Medulla oblongata (tissue), 1 donor: ENCODE data around the gene SKOR2.

Experiments
- DNase-seq: peaks from one replicate; pipeline ENCODE4 v3.0.0-alpha.2; 2015; ENCODE audit errors: extremely low spot score

The SKOR2 gene

GRCh38 chr18:47251289-47252120, at the start of gene SKOR2:
TSS of gene SKOR2 (minus strand) at chr18:47251660. CDS start at chr18:47249183, 2,477 bp downstream.
- DNase-seq = no peak

GRCh38 chr18:47296462-47296861, 45.0 kb upstream of the SKOR2 start:
- no peak for DNase-seq

GRCh38 chr18:47294801-47295200, 43.3 kb upstream of the SKOR2 start:
- DNase-seq = no peak

- DNase-seq = no peak
These were observed 37.3 kb upstream of the SKOR2 start for GRCh38 chr18:47288741-47289140.

GRCh38 chr18:47287911-47288585, 36.6 kb upstream of the SKOR2 start:
- peak; percentile 32 for DNase-seq

GRCh38 chr18:47286776-47287410, 35.4 kb upstream of the SKOR2 start:
- DNase-seq = no peak

- DNase-seq = no peak
These were observed 34.0 kb upstream of the SKOR2 start for GRCh38 chr18:47285456-47285855.

- no peak for DNase-seq
These were observed 33.4 kb upstream of the SKOR2 start for GRCh38 chr18:47284721-47285395.

- DNase-seq = no peak
These were observed 32.0 kb upstream of the SKOR2 start for GRCh38 chr18:47283476-47283875.

GRCh38 chr18:47280121-47280520, 28.7 kb upstream of the SKOR2 start:
- DNase-seq = no peak

- no peak for DNase-seq
These were observed 23.5 kb upstream of the SKOR2 start for GRCh38 chr18:47274961-47275360.

- no peak for DNase-seq
These were observed 13.7 kb upstream of the SKOR2 start for GRCh38 chr18:47265197-47265596.

- DNase-seq = no peak
These were observed 12.8 kb upstream of the SKOR2 start for GRCh38 chr18:47264308-47264700.

- no peak for DNase-seq
These were observed 12.2 kb upstream of the SKOR2 start for GRCh38 chr18:47263430-47264307.

- no peak for DNase-seq
These were observed 11.6 kb upstream of the SKOR2 start for GRCh38 chr18:47263150-47263429.

GRCh38 chr18:47262301-47263149, 11.1 kb upstream of the SKOR2 start:
- no peak for DNase-seq

GRCh38 chr18:47261902-47262300, 10.4 kb upstream of the SKOR2 start:
- DNase-seq = no peak

GRCh38 chr18:47260924-47261701, 9.7 kb upstream of the SKOR2 start:
- no peak for DNase-seq

GRCh38 chr18:47260120-47260923, 8.9 kb upstream of the SKOR2 start:
- peak; percentile 10 for DNase-seq
